Peyer's patch (tissue), 4 donors: ENCODE results near the gene DRAM2.

Experiments used
- CTCF ChIP-seq, 6 experiments: fragments of 450-650 bp in 4 of 6; fragments of 200-600 bp in 2 of 6; sonication (generic) in 1 of 6; IDR thresholded peaks; one replicate each; pipeline ENCODE4 v1.5.1; 2017 to 2019; ENCODE audit warnings: antibody characterized with exemption in 6 of 6, mild to moderate bottlenecking in 3 of 6, moderate library complexity in 1 of 6
- POLR2A ChIP-seq, 2 donors: fragments of 450-650 bp; IDR thresholded peaks; one replicate each; pipeline ENCODE4 v1.5.1; 2017; ENCODE audit warnings: antibody characterized with exemption in 2 of 2, mild to moderate bottlenecking in 2 of 2, moderate library complexity in 2 of 2

GRCh38 chr1:111101854-111102642, 37.8 kb downstream of the DRAM2 start:
- TF ChIP-seq CTCF (IDR thresholded peaks at IDR 0.05) (no peak), POLR2A (IDR thresholded peaks at IDR 0.05) (no peak)
